CD4-positive, alpha-beta T cell treated with Interleukin-2 at 100 ng/mL for 4 hours (primary cell): ENCODE measurements around the gene NPTXR.

Experiments
- DNase-seq: peaks from one replicate; pipeline ENCODE4 v3.0.0-alpha.2; 2020; ENCODE audit warnings: low spot score

Gene NPTXR

GRCh38 chr22:38796262-38796957, 47.4 kb downstream of the NPTXR start:
- DNase-seq = no peak

DNA sequence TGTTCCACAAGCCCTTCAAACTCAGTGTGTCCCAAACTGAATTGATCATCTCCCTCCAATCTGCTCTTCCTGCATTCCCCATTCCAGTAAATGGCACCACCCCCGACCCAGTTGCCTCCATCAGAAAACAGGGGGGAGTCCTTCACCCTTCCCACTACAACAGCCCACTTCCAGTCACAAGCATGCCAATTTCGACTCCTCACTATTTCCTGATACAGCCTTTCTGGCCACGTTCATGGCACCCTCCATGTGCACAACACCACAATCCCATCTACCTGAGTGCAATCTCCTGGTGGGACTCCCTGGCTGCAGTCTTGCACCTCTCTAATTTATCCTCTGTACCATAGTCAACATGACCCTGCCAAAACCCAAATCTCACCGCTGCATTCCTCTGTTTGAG, 48.3 kb downstream of the NPTXR start:
- no peak for DNase-seq

GRCh38 chr22:38793721-38794466, 49.9 kb downstream of the NPTXR start, which contains the start of gene DNAL4:
Gene DNAL4 (minus strand): TSS chr22:38794143. CDS start chr22:38782731, 11,412 bp downstream.
- peak; percentile 98 for DNase-seq

- no peak for DNase-seq
These were observed 50.5 kb downstream of the NPTXR start for GRCh38 chr22:38793317-38793716.

DNA sequence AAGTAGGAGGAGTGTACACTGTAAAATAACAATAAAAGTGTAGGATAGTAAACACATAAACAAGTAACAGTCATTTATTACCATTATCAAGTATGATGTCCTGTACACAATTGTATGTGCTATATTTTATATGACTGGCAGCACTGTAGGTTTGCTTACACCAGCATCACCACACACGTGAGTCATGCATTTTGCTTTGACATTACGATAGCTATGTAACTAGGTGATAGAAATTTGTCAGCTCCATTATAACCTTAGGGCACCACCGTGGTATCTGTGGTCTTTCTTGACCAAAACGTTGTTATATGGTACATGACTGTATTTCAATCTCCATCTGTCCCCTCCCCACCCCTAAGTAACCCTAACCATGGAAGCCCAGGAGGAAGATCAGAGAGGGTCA, 51.0 kb downstream of the NPTXR start:
- peak; percentile 42 for DNase-seq

- no peak for DNase-seq
These were observed 54.2 kb downstream of the NPTXR start for GRCh38 chr22:38789606-38790005.

- no peak for DNase-seq
These were observed 55.0 kb downstream of the NPTXR start for GRCh38 chr22:38788846-38789245.

- no peak for DNase-seq
These were observed 55.6 kb downstream of the NPTXR start for GRCh38 chr22:38788021-38788816.

DNA sequence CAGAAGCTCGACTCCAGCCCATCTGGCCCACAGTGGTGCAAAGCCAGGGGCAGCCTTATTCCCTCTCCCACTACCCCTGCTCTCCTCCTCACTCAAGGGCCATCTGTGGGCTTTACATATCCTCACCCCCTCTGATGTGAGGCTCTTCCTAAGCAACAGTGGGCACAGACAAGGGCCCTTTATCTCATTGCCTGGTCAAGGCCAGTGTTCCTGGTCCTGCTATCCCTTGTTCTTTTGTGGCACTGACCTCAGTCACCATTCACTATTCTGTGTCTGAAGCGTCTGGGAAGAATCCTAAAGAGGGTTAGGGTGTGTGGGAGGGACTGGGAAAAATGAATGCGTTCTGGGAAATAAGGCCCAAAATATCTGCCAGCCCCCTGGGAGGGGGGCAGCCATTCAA, 57.2 kb downstream of the NPTXR start:
- no peak for DNase-seq

DNA sequence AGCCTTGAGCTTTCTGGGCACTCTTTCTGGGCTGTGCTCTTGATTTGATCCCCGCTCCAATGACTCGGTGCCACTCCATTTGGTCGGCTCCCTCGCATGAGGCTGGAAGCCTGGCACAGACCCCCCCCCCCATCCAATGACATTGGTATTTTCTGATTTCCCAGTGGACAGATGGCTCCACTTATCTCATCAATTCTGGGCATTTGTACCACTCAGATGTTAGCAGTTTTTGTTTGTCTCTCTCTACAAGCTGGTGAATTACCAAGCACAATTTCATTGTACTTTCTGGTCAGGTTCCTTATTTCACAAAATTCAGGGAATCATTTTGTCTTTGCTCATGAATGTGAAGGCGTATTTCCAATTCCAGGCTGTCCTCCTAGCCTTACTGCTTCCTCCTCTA, 59.0 kb downstream of the NPTXR start:
- DNase-seq = no peak

DNA sequence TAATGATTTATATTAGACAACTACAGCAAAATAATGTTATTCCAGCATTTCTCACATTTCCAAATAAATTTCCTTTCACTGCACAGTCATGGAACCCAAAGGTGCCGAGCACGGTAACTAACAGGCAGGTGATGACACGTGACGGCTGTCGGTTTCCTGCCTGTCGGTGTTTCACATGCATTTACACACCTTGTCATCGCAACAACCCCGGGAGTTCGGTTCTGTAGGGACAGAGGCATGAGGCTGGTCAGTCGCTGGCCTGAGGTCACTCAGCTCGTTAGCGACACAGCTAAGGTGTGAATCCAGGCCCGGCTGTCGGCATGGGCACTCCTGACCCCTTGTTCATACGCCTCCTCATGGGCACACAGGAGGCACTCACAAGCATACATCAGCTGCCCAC, 59.8 kb downstream of the NPTXR start:
- no peak for DNase-seq

DNA sequence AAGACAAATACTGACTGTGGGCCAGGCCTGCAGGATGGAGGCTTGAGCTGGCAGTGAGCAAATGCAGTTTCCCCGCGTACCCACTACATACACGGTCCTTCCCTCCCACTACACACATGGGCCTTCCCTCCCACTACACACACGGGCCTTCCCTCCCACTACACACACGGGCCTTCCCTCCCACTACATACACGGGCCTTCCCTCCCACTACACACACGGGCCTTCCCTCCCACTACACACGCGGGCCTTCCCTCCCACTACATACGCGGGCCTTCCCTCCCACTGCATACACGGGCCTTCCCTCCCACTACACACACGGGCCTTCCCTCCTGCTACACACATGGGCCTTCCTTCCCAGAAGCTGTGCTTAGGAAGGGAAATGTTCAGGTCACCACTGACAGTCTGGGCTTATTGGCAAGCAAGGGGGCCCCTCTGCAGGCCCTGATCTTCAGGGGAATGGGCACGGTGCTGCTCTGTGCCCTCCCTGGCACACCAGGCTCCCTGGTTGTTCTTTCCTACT, 60.7 kb downstream of the NPTXR start:
- DNase-seq = no peak

- no peak for DNase-seq
These were observed 61.3 kb downstream of the NPTXR start for GRCh38 chr22:38782402-38783094.

DNA sequence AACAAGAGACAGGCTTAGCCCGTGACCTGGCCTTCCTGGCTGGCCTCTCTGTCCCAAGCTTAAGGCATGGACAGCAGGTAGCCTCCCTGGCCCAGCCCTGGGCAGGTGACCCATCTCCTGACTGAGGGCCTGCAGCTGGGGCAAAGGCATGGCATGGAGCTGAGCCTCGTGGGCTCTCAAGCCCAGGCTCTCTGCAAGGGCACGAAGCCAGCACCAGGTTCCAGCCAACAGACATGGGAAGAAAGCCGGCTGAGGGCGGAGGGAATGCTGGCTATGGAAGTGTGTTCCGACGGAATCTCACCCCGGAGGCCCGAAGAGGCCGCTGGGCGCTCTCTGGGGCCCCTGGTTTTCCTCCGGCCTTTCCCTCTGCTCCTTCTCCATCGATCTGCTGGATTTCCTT, 62.8 kb downstream of the NPTXR start:
- DNase-seq = no peak

GRCh38 chr22:38777087-38777671, 66.6 kb downstream of the NPTXR start:
- no peak for DNase-seq

DNA sequence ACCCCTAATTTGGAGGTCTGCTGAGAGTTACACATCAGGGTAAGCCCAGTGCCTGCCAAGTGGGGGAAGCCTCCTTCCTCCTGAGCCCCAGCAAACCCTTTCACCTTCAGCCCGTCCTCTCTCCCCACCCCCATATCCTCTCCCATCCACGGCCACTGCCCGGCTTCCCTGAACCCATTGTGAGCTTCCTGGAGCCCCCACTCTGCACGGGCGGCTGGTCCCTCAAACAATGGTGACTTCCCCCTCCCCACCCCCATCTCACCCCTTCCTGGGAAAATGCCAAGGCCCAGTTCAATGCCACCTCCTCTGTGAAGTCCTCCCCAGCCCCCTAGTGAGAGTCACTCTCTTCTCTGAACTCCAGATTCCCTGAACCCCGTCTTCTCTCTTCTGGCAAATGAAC, 67.7 kb downstream of the NPTXR start:
- no peak for DNase-seq

GRCh38 chr22:38775656-38776055, 68.2 kb downstream of the NPTXR start:
- no peak for DNase-seq

- DNase-seq = no peak
These were observed 69.2 kb downstream of the NPTXR start for GRCh38 chr22:38774496-38775166.

GRCh38 chr22:38773363-38773946, 70.4 kb downstream of the NPTXR start:
- no peak for DNase-seq

- no peak for DNase-seq
These were observed 71.3 kb downstream of the NPTXR start for GRCh38 chr22:38772623-38772873.
